ENCODE results near the gene HBA1. TPM values are rescaled to one million over a fixed set of nuclear protein-coding genes. Genes with fewer than 3 reads are reported as not detected.
"Not testable (repeated sequence)": the region's sequence is repeated elsewhere in the genome, so short reads cannot be mapped to it uniquely, and the experiment has no call there.

Gene HBA1
- total and polyA plus RNA-seq, 2 donors (not counting 3 experiments of a cell fraction or from before 2014, with no cell fraction given): not detected

DNA sequence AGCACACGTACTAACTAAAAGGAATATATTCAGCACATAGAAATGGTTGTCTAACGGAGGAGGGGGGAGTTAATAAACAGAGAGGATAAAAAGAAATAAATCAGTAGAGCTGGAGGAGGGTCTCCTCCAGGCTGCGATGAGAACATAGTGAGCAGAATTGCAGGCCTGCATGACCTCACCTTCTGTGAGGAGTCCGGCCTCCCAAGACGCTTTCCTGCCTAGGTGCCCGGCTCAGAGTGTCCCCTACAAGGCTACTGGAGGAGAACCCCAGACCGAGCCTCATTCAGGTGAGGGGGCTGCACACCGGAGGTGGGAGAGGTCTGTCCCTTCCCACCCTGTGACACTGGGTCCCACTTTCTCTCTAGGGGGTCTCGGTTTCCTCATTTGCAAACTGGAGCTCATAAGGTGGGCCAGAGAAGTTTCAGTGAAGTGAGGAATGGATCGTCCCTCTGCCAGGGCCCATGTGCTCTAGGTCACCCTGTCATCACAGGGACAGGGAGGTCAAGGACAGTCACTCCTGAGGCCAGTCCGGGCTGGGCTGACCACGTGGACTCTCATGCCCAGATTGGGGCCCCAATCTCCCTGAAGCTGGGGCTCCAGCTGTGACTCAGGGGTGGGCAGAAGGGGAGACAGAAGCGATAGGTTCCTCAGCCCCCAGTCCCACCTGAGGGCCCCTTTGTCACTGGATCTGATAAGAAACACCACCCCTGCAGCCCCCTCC lies 14.0 kb upstream of the HBA1 start:
- intact Hi-C loops (cut with micrococcal nuclease): no loop called here
- no peaks in the 10 kb centered on the region for H3K9me1 ChIP-seq (replicated peaks; ENCODE audit: control insufficient read depth, extremely low read depth, insufficient read depth, low read length)
- H3K9ac ChIP-seq (replicated peaks; ENCODE audit: extremely low read depth, insufficient read depth, low read length): no peak overlapping the region
- ChIA-PET CTCF (interaction anchor here (0.7 kb wide), 1 partner anchor 65 kb away, joined by 3 read pairs; no protein-coding TSS in a partner anchor), POLR2A (no interaction called here)
- no peaks in the 10 kb centered on the region for H3K79me2 ChIP-seq (ENCODE audit: control insufficient read depth, insufficient read depth, low read length)
- no peak overlapping the region for H2AFZ ChIP-seq (ENCODE audit: low read depth, low read length)
- no peak overlapping the region for H3K4me2 ChIP-seq (ENCODE audit: insufficient read depth, low read length)
- DNase-seq (ENCODE audit: low read depth, low spot score): no peak
- dilution Hi-C loops (cut with MboI; ENCODE audit: extremely low pct_ligation_motif_present, low sequenced_read_pairs): no loop called here
- H3K4me3 ChIP-seq (replicated peaks in 1 of 3; ENCODE audit: insufficient read depth in 1 of 3, low read depth in 1 of 3, low read length in 3 of 3): no peak overlapping the region
- no peak for FAIRE-seq
- no peaks in the 10 kb centered on the region for H3K4me1 ChIP-seq (ENCODE audit: control insufficient read depth, extremely low read depth, insufficient read depth, low read length)
- no peaks in the 10 kb centered on the region for H3K9me3 ChIP-seq (replicated peaks; ENCODE audit: control insufficient read depth, insufficient read depth, low read length)
- H3K27ac ChIP-seq (ENCODE audit: insufficient read depth, low read depth, low read length): no peak overlapping the region
- BruUV-seq (replicated peaks): no TSS peak
- H3K27me3 ChIP-seq (ENCODE audit: control insufficient read depth in 2 of 2, insufficient read depth in 2 of 2, low read length in 2 of 2): peaks cover 25 to 33% of the 10 kb centered on the region in 2 experiments
- TF ChIP-seq POLR2A (IDR thresholded peaks at IDR 0.05; ENCODE audit: low read depth, low read length) (no peak), JUN (IDR thresholded peaks at IDR 0.05; ENCODE audit: borderline replicate concordance, insufficient read depth, insufficient read length, low read depth) (no peak), EZH2 (IDR thresholded peaks at IDR 0.05; ENCODE audit: borderline replicate concordance, low read depth, low read length, severe bottlenecking) (no peak), MYC (IDR thresholded peaks at IDR 0.05; ENCODE audit: low read depth, low read length) (no peak), POLR2AphosphoS5 (IDR thresholded peaks at IDR 0.05; ENCODE audit: insufficient read depth, low read depth, low read length) (no peak)
- no peaks in the 10 kb centered on the region for H4K20me1 ChIP-seq (replicated peaks; ENCODE audit: control insufficient read depth, extremely low read depth, insufficient read depth, low read length)
- no peaks in the 10 kb centered on the region for H3K36me3 ChIP-seq (ENCODE audit: control insufficient read depth in 2 of 2, extremely low read depth in 1 of 2, insufficient read depth in 2 of 2, low read length in 2 of 2)

GRCh38 chr16:163139-163538 lies 13.3 kb upstream of the HBA1 start:
- dilution Hi-C loops (cut with MboI; ENCODE audit: extremely low pct_ligation_motif_present, low sequenced_read_pairs); H3K9me3 ChIP-seq (replicated peaks; ENCODE audit: control insufficient read depth, insufficient read depth, low read length); H3K4me2 ChIP-seq (ENCODE audit: insufficient read depth, low read length); H3K36me3 ChIP-seq (ENCODE audit: control insufficient read depth in 2 of 2, extremely low read depth in 1 of 2, insufficient read depth in 2 of 2, low read length in 2 of 2); H3K27ac ChIP-seq (ENCODE audit: insufficient read depth, low read depth, low read length); DNase-seq (ENCODE audit: low read depth, low spot score); H3K9me1 ChIP-seq (replicated peaks; ENCODE audit: control insufficient read depth, extremely low read depth, insufficient read depth, low read length); H3K4me1 ChIP-seq (ENCODE audit: control insufficient read depth, extremely low read depth, insufficient read depth, low read length); POLR2A ChIA-PET; H3K9ac ChIP-seq (replicated peaks; ENCODE audit: extremely low read depth, insufficient read depth, low read length); FAIRE-seq; H2AFZ ChIP-seq (ENCODE audit: low read depth, low read length); H4K20me1 ChIP-seq (replicated peaks; ENCODE audit: control insufficient read depth, extremely low read depth, insufficient read depth, low read length); H3K79me2 ChIP-seq (ENCODE audit: control insufficient read depth, insufficient read depth, low read length); intact Hi-C loops (cut with micrococcal nuclease); BruUV-seq (replicated peaks); H3K4me3 ChIP-seq (replicated peaks in 1 of 3; ENCODE audit: insufficient read depth in 1 of 3, low read depth in 1 of 3, low read length in 3 of 3): not testable (repeated sequence)
- CTCF ChIA-PET: interaction anchor here (0.7 kb wide), 1 partner anchor 66 kb away, joined by 3 read pairs; no protein-coding TSS in a partner anchor
- H3K27me3 ChIP-seq (ENCODE audit: control insufficient read depth in 2 of 2, insufficient read depth in 2 of 2, low read length in 2 of 2): peaks cover 32 to 39% of the 10 kb centered on the region in 2 experiments

DNA sequence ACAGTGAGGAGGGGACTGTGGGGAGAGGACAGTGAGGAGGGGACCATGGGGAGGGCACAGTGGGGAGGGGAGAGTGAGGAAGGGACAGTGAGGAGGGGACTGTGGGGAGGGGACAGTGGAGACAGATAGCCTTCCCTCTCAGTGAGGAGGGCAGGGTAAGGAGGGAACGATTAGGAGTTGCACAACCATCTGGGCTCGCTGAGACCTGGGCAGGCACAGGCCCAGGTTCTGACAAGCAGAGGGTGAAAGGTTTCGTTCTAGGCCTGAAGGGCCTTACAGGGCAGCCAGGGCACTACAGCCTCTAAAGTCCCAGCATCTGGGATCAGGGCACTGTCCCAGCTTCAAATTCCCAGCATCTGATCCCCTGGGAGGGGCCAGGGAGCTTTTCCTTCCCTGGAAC lies 12.8 kb upstream of the HBA1 start:
- DNase-seq (ENCODE audit: low read depth, low spot score); H3K36me3 ChIP-seq (ENCODE audit: control insufficient read depth in 2 of 2, extremely low read depth in 1 of 2, insufficient read depth in 2 of 2, low read length in 2 of 2); dilution Hi-C loops (cut with MboI; ENCODE audit: extremely low pct_ligation_motif_present, low sequenced_read_pairs); BruUV-seq (replicated peaks); intact Hi-C loops (cut with micrococcal nuclease); CTCF ChIA-PET; H3K4me3 ChIP-seq (replicated peaks in 1 of 3; ENCODE audit: insufficient read depth in 1 of 3, low read depth in 1 of 3, low read length in 3 of 3); POLR2A ChIA-PET; H3K4me1 ChIP-seq (ENCODE audit: control insufficient read depth, extremely low read depth, insufficient read depth, low read length); H2AFZ ChIP-seq (ENCODE audit: low read depth, low read length); H3K9me3 ChIP-seq (replicated peaks; ENCODE audit: control insufficient read depth, insufficient read depth, low read length); H3K9me1 ChIP-seq (replicated peaks; ENCODE audit: control insufficient read depth, extremely low read depth, insufficient read depth, low read length); H3K9ac ChIP-seq (replicated peaks; ENCODE audit: extremely low read depth, insufficient read depth, low read length); H3K4me2 ChIP-seq (ENCODE audit: insufficient read depth, low read length); H4K20me1 ChIP-seq (replicated peaks; ENCODE audit: control insufficient read depth, extremely low read depth, insufficient read depth, low read length); H3K27ac ChIP-seq (ENCODE audit: insufficient read depth, low read depth, low read length); H3K79me2 ChIP-seq (ENCODE audit: control insufficient read depth, insufficient read depth, low read length): not testable (repeated sequence)
- H3K27me3 ChIP-seq (ENCODE audit: control insufficient read depth in 2 of 2, insufficient read depth in 2 of 2, low read length in 2 of 2): peaks cover 38 to 39% of the 10 kb centered on the region in 2 experiments
- peak; percentile 63 for FAIRE-seq

Measured in endothelial cell of umbilical vein (primary cell).